G401.6 (cell line): ENCODE results near the gene ZSCAN2.
"Not testable (repeated sequence)": the region's sequence is repeated elsewhere in the genome, so short reads cannot be mapped to it uniquely, and the experiment has no call there.

Experiments used
- FAIRE-seq: peaks from 2 replicates; lab custom pipeline; 2012; peaks lifted over from hg19 to GRCh38; lab: Jason Lieb, UNC

ZSCAN2 gene

DNA sequence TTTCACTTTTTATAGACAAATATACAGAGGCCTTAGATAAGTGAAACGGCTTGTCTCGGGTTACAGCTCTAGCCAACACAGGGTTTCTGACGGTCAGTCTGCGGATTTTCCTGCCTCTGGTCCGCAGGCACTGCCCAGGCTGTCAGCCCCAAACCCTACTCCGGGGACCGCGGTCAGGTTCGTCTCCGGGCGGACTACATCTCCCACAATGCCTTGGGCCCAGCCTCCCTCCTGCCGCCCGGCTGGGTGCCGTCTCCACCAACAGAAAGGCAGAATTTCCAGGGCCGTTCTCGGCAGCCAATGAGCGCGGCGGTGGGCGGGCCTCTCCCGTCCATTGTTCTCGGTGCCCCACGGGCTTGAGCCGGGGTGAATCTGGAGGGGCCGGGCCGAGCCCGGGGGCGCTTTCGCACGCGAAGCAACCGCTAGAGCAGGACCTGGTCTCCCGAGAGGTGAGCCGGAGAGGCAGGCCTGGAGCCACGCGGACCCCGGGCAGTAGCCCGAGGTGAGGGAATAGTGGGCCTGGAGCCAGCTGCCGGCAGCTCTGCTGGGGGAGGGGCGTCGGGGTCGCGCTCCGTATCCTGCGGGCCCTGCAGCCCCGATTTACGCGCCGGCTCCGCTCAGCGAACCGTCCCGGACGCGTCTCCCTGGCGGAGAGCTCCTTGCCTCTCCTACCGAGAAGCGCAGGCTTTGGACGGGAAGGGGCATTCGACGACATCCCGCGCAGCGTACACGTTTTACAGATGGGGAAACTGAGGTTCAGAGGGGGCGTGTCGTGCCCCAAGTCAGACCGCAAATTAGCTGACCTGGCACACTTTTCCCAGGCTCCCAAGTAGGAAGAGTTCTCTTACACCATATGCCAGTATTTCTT is at the start of gene ZSCAN2:
Gene ZSCAN2, plus strand, starts transcription at position 323 of the 868 bp plus-strand sequence. CDS start 2,919 bp downstream, outside the sequence.
- peak; percentile 86 for FAIRE-seq

DNA sequence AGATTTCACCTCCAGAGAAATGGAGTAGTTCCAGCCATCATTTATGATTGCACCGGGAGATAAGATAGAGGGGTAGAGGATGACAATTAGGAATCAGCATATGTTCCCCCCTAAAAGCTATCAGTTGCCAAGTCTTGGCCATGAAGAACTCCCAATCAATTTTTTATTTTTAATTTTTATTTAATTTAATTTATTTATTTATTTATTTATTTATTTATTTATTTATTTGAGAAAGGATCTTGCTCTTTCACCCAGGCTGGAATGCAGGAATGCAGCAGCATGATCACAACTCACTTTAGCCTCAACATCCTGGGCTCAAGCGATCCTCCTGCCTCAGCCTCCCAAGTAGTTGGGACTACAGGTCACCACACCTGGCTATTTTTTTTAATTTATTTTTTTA is 49.2 kb upstream of the ZSCAN2 start:
- FAIRE-seq, result not testable (repeated sequence)

DNA sequence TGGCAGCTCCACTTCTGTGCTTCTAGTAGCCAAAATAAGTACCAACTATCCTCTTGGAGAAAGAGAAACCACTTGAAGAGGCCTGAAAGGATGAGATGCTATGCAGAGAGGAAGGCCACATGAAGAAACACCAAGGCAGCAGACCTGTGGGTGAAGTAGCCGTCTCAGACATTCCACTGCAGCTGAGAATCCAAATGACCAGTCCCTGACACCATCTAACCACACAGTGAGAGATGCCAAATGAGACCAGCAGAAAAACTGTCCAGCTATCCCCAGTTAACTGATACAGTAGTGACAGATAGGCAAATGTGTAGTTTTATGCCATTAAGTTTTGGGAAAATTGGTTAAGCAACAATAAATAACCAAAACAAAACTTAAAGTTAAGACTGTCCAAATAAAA is 47.9 kb upstream of the ZSCAN2 start:
- no peak for FAIRE-seq

DNA sequence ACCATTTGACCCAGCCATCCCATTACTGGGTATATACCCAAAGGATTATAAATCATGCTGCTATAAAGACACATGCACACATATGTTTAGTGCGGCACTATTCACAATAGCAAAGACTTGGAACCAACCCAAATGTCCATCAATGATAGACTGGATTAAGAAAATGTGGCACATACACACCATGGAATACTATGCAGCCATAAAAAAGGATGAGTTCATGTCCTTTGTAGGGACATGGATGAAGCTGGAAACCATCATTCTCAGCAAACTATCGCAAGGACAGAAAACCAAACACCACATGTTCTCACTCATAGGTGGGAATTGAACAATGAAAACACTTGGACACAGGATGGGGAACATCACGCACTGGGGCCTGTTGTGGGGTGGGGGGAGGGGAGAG is 44.1 kb upstream of the ZSCAN2 start:
- FAIRE-seq, result not testable (repeated sequence)

DNA sequence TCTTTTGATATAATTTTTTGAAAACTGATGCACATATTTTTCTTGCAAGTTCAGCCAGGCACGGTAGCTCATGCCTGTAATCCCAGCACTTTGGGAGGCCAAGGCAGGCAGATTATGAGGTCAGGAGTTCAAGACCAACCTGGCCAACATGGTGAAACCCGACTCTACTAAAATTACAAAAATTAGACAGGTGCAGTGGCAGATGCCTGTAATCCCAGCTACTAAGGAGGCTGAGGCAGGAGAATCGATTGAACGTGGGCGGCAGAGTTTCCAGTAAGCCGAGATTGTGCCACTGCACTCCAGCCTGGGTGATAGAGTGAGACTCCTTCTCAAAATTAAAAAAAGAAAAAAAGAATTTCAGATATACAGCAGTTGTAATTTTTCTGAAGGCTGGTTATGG is 32.8 kb upstream of the ZSCAN2 start:
- not testable (repeated sequence) for FAIRE-seq

DNA sequence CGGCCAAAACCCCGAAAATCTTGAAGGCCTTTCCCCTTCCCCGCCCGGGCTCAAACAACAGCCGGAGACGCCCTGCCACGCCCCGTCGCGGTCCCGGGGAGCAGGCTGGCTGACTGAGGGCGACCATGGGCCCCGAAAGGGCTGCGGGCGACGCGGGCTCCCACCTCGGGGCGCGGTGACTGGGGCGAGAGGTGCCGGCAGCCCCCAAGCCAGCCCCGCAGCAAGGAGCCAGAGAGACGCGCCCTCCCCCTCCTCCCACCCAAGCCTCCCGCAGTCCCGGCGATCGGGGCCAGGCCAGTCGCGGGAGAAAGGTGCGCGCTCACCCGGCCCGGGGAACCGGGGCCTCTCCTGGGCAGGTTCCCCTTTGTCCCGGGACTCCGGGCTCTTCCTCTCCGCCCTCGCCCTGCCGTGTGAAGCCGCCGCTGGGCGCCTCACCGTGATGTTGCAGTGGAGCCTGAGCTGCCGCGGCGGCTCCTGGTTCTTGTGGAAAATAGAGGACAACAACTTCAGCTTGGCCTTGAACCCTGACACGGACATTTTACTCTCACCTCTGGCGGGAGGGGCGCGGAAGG is 30.6 kb upstream of the ZSCAN2 start:
- FAIRE-seq, result no peak

DNA sequence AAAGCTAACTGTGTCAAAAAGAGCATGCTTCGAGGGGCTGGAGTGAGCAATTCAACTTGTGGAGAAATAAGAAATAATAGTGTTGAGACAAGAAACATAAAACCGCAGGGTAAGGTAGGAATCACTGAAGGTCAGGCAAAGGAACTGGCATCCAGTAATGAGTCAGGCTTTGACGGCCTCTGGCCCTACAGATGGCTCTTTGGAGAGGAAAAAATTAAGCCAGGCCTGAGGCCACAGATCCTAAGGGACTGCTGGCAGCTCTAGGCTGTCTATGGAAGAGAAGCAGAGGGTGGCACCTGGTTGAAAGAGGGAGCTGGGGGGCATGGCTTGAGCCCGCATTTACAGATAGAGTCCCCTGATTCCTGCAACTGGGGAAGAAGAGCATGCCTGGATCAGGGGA is 28.6 kb upstream of the ZSCAN2 start:
- FAIRE-seq, result no peak

DNA sequence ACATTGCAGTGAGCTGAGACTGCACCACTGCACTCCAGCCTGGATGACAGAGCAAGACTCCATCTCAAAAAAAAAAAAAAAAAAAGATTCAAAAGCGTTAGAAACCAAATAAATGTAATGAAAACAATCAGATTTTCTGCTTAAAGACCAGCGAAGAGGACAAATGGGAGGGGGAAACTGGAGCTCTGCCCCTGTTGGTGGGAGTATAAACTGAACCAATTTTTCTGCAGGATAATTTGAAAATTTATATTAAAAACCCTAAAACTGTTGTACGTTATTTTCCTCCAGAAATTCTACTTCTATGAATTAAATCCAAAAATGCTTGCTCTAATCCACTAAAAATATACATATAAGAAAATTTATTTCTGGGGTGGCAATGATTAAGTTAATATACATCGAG is 25.3 kb upstream of the ZSCAN2 start:
- FAIRE-seq, result no peak

DNA sequence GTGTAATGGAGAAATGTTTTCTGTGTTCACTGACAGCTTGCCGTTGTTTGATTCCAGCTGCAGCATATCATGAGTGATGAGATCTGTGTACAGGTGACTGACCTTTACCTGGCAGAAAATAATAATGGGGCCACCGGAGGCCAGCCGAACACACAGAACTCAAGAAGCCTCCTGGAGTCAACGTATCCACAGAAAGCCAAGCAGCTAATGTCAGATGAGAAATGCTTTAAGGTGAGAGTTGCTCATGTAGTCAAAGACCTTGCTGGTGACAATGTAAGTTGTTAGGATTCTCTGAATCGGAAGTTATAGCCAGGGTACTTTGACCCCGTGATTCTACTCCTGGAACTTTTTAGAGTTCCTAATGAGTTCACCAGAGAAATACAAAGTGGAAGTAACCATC is 22.9 kb upstream of the ZSCAN2 start:
- FAIRE-seq, result not testable (repeated sequence)

DNA sequence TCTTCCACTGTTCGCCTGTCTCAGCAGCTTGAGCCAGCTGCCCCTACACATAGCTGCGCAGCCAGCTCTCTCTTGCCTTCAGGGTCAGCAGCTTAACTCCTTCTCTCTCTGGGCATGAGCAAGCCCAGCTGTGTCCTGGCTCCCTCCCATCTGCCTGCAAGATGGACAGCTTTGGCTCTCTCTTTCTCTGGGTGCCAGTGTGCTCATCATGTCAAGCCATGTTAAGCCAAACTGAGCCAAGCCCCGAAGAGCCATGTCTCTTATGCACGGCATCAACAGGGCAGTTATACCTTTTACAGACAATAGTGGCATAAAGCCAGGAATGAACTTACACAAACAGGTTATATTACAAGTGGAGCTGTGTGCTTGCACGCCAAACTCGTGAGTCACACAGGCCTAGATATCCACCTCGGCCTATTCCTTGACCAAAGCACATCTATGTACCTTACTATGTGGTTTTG is 21.5 kb upstream of the ZSCAN2 start:
- not testable (repeated sequence) for FAIRE-seq

DNA sequence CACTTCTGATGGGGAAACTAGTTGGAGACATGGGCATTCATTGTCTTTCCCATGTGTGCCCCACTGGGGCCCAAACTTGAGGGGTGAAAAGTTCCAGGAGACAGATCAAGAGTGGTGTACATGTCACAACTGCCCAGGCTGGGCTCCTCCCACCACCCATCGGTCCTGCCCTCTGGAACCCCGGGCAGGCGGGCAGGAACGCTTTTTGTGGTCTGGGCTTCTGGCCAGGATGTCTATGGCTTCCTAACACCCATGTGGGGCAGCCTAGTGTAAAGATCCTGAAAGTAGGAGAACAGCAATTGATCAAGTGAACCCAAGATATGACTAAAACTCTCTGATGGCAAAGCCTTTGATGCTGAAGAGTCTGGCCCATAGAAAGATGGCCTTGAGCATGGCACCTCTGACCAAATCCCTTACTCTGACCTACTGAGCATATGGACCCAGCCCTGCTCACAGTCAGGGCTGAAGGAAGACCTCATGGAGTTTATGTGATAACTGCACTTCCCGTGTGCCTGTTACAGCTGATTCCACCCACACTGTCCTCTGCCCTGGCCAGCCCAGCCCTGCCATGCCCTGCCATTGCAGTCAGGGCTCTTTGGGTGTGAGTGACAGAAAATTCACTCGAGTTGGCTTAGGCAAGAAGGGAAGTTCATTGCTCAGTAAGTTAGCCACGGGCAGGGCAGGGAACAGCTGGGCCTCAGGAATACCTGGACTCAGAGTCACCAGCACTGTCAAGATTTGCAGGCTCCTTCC is 19.0 kb upstream of the ZSCAN2 start:
- FAIRE-seq, result not testable (repeated sequence)

DNA sequence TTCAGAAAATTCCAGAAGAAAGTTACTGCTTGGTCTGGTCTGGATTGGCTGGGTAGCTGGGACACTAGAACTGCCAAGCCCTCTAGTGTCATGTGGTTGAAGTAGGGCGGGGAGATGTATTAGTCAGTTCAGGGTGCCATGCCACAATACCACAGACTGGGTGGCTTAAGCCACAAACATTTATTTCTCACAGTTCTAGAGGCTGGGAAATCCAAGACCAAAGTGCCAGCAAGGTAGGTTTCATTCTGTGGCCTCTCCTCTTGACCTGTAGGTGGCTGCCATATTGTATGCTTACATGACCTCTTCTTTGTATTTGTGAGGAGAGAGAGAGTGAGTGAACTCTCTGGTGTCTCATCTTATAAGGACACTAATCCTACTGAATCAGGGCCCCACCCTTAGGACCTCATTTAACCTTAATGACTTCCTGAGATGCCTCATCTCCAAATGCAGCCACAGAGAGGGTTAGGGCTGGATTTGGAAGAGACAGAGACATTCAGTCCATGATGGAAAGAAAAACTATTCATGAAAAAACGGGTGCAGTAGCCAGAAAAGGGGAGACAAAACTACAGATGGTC is 18.1 kb upstream of the ZSCAN2 start:
- no peak for FAIRE-seq

DNA sequence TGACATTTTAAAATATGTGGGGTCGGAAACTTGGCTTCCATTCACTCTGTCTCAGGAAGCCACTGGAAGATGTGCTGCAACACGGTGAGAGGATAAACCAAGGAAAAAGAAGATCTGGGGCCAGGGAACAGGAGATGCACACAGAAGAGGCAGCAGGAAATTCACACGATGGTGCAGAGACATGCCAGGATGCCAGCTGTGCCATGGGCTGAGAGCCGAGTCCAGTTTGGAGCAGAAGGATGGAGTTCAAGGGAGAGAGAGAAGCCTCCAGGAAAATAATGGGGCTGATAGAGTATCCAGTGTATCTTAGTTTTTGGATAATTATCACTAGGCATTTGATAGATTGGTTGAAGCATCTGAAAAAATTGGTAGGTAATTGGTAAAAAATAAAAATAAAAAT is 16.9 kb upstream of the ZSCAN2 start:
- not testable (repeated sequence) for FAIRE-seq

DNA sequence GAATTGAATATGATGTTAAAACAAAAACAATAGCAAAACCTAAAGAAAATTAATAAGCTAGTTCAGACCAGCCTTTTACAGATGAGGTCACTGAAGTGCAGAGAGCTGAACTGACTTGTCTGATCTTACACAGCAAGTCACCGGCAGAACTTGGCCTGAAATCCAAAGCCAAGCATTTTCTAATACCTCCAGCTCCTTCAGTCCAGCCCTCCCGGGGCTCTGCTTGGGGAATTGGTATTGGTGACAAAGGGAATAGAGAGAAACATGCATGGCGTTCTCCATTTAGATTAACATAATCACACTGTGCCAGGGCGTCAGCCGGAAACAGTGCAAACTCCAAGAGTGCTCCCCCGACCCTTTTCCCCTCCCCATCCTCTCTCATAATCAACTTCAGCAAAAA is 14.1 kb upstream of the ZSCAN2 start:
- no peak for FAIRE-seq

DNA sequence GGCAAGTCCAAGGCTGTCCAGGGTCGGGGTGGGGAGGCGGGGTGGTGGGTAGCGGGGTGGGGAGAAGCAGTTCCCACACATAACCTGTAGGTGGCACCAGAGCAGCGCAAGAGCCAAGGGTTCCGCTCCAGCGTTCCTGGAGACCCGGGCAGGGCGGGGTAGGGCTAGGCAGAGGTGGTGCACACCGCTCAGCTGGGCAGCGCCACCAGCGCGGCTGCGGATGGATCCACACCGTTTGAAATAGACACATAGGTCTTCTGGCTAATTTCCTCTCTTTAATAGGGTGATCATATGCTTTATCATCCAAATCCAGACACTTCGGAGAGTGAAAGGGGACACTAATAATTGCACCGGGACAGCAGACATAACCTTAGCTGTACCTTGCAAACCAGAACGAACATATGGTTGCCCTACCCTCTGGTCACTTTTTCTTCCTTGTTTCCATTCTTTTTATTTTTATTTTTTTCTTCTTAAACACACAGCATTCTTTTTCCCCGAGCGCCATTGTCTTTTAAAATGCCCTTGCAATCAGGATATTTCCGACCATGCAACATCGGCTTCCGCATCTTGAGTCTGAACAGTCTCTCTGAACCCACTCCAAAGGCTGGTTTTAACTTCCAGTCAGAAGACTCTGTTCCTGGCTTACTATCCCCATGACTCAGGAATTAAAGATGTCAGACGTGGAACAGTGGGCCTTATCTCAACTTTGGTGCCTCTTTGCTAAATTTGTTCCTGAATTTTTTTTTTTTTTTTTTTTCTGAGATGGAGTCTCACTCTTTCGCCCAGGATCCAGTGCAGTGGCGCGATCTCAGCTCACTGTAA is 12.5 kb upstream of the ZSCAN2 start:
- no peak for FAIRE-seq

DNA sequence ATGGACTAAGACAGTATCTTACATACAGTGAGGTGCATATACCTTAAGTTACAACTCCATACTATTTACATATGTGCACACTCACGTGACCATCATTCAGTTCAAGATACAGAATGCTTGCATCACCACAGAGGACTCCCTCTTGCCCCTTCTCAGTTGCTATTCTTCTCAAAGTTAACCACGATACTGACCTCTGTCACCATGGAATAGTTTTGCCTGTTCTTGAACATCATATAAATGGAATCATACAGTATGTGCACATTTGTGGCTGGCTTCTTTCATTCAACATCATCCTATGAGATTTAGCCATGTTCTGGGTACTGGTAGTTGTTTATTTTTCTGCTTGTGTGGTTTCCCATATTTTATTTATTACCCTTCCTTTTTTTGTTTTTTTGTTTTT is 10.4 kb upstream of the ZSCAN2 start:
- FAIRE-seq, result no peak

DNA sequence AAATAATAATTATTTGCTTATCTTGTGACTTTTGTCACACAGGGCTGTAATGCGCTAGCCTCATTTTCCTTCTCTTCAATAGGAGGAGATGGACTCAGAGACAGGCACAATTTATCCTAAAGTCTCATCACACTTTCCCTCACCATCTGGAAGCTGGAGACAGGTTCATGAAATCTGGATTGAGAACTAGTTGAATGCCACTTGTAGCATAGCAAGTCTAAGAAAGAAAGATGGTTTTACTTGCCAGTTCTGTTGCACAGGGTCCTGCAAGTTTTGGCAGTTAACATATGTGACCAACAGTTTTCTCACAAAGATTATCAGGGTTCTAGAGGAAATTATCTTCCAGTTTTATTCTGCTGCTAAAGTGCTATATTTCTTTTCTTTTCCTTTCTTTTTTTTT is 9.0 kb upstream of the ZSCAN2 start:
- no peak for FAIRE-seq

DNA sequence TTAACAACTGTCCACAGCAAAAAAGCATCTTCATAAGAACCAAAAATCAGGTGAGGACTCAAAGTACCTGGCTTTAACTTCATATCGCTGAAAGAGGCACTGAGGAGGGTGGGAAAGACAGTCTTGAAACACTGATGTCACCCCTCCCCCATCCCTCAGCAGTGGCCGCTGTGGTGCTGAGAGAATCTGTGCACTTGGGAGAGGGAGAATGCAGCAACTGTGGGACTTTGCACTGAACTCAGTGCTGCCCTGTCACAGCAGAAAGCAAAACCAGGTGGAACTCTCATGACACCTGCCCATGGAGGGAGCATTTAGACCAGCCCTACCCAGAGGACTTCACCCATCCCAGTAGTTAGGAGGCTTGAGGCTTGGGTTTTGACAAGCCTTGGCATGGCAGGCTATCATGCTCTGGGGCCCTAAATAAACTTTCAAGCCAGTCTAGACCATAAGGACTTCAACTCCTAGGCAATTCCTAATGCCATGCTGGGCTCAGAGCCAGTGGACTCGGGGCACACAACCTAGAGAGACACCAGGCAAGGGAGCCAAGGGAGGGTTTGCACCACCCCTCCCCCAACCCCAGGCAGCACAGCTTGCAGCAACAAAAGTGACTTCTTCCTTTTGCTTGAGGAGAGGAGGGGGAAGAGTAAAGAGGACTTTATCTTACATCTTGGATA is 6.1 kb upstream of the ZSCAN2 start:
- no peak for FAIRE-seq

DNA sequence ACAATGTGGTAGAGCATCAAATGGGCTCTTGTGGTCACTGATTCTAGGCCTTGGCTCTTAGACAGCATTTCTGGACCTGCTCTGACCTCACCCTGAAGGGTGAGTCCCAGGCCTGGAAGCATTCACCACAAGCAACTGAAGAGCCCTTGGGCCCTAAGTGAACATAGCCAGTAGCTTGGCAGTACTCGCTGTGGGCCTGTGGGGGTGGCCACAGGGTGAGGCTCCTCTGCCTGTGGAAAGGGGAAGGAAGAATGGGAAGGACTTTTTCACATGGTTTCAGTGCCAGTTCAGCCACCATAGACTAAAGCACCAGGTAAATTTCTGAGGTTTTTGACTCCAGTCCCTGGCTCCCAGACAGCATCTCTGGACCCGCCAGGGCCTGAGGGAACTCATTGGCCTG is 5.1 kb upstream of the ZSCAN2 start:
- no peak for FAIRE-seq

DNA sequence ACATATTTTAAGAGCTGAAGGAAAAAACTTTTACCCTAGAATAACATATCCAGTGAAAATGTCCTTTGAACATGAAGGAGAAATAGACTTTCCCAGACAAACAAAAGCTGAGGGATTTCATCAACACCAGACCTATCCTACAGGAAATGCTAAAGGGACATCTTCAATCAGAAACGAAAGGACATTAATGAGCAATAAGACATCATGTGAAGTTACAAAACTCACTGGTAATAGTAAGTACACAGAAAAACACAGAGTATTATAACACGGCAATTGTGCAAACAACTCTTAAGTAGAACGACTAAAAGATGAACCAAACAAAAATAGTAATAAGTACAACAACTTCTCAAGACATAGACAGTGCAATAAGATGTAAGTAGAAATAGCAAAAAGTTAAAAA is 3.5 kb upstream of the ZSCAN2 start:
- no peak for FAIRE-seq

DNA sequence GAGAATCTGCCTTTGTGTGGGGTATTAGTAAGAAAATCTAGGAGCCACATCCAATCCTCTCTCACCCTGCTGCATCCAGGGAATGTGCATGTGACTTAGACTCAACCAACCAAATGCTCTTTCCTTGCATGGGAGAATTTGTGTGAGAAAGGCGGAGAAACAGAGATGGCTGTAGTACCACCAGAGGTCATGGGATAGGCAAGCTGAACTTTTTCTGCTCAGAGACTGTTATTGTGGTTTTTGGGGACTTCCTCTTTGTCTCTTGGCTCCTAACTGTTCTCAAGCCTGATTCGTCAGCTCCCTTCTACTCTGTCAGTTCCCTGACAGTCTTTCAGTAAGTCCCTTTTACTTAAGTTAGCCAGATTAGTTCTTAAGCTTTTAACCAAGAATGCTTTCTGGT is 2.6 kb upstream of the ZSCAN2 start:
- no peak for FAIRE-seq
